HUES48 (cell line): Measurements from ENCODE around the gene SLC39A1.
"Not testable (repeated sequence)": the region's sequence is repeated elsewhere in the genome, so short reads cannot be mapped to it uniquely, and the experiment has no call there.

Experiments
- H3K27ac ChIP-seq: one replicate; pipeline ENCODE4 v1.7.0; 2013; ENCODE audit warnings: low read depth, low read length, inconsistent platforms
- H3K27me3 ChIP-seq: 2 replicates; pipeline ENCODE4 v1.6.1; 2013; ENCODE audit warnings: mild to moderate bottlenecking, low read length; ENCODE audit not compliant: control insufficient read depth, insufficient read depth
- H3K36me3 ChIP-seq: 2 replicates; pipeline ENCODE4 v1.6.1; 2013; ENCODE audit warnings: low read length; ENCODE audit not compliant: control insufficient read depth, insufficient read depth
- H3K4me1 ChIP-seq: 2 replicates; pipeline ENCODE4 v1.6.1; 2013; ENCODE audit warnings: mild to moderate bottlenecking, low read length; ENCODE audit not compliant: control insufficient read depth, insufficient read depth
- H3K4me3 ChIP-seq: 2 replicates; pipeline ENCODE4 v1.5.1; 2013; ENCODE audit warnings: mild to moderate bottlenecking, low read depth, low read length
- H3K9ac ChIP-seq: 2 replicates; pipeline ENCODE4 v1.6.1; 2013; ENCODE audit warnings: mild to moderate bottlenecking, low read depth, low read length, moderate library complexity
- H3K9me3 ChIP-seq: 2 replicates; pipeline ENCODE4 v1.6.1; 2013; ENCODE audit warnings: low read length; ENCODE audit not compliant: control insufficient read depth, insufficient read depth

The SLC39A1 gene

GRCh38 chr1:153963030-153963849 is at the start of gene SLC39A1:
SLC39A1 (minus strand) TSS chr1:153963537; CDS start chr1:153962715, 822 bp downstream.
- H3K9ac ChIP-seq, result peak within 1 kb of the TSS; percentile 90
- H3K9me3 ChIP-seq, result no peaks in the 10 kb centered on the region
- H3K36me3 ChIP-seq, result peaks cover 31% of the 10 kb centered on the region
- peak within 1 kb of the TSS; percentile 97 for H3K27ac ChIP-seq
- no peaks in the 10 kb centered on the region for H3K27me3 ChIP-seq
- H3K4me1 ChIP-seq, result peaks cover 37% of the 10 kb centered on the region
- H3K4me3 ChIP-seq, result peak within 1 kb of the TSS; percentile 93

- not testable (repeated sequence) for H3K9me3 ChIP-seq, H3K9ac ChIP-seq, H3K4me3 ChIP-seq, H3K27me3 ChIP-seq, H3K36me3 ChIP-seq, H3K27ac ChIP-seq, H3K4me1 ChIP-seq
Measured at GRCh38 chr1:154012543-154012942, 49.2 kb upstream of the SLC39A1 start.

- no peak overlapping the region for H3K9ac ChIP-seq
- H3K9me3 ChIP-seq, result no peaks in the 10 kb centered on the region
- no peak overlapping the region for H3K4me3 ChIP-seq
- no peaks in the 10 kb centered on the region for H3K4me1 ChIP-seq
- H3K27me3 ChIP-seq, result no peaks in the 10 kb centered on the region
- H3K27ac ChIP-seq, result no peak overlapping the region
- no peaks in the 10 kb centered on the region for H3K36me3 ChIP-seq
Measured at GRCh38 chr1:154012129-154012528, 48.8 kb upstream of the SLC39A1 start.

GRCh38 chr1:154006136-154006535 is 42.8 kb upstream of the SLC39A1 start:
- no peaks in the 10 kb centered on the region for H3K4me1 ChIP-seq
- H3K9me3 ChIP-seq, result no peaks in the 10 kb centered on the region
- H3K27ac ChIP-seq, result no peak overlapping the region
- H3K27me3 ChIP-seq, result no peaks in the 10 kb centered on the region
- H3K36me3 ChIP-seq, result no peaks in the 10 kb centered on the region
- no peak overlapping the region for H3K9ac ChIP-seq
- H3K4me3 ChIP-seq, result no peak overlapping the region

- Histone ChIP-seq H3K4me3 (no peak overlapping the region), H3K9me3 (no peaks in the 10 kb centered on the region), H3K27ac (no peak overlapping the region), H3K9ac (no peak overlapping the region), H3K4me1 (no peaks in the 10 kb centered on the region), H3K27me3 (no peaks in the 10 kb centered on the region), H3K36me3 (peaks cover 3% of the 10 kb centered on the region)
Measured at GRCh38 chr1:154000420-154000819, 37.1 kb upstream of the SLC39A1 start.

GRCh38 chr1:153996882-153997281 is 33.5 kb upstream of the SLC39A1 start:
- not testable (repeated sequence) for H3K27me3 ChIP-seq, H3K9ac ChIP-seq, H3K9me3 ChIP-seq, H3K27ac ChIP-seq, H3K4me1 ChIP-seq, H3K4me3 ChIP-seq
- H3K36me3 ChIP-seq, result peaks cover 37% of the 10 kb centered on the region

- H3K9ac ChIP-seq, result no peak overlapping the region
- H3K36me3 ChIP-seq, result peaks cover 46% of the 10 kb centered on the region
- H3K4me1 ChIP-seq, result peaks cover 7% of the 10 kb centered on the region
Measured at GRCh38 chr1:153995640-153996039, 32.3 kb upstream of the SLC39A1 start.

GRCh38 chr1:153995202-153995601 is 31.9 kb upstream of the SLC39A1 start:
- Histone ChIP-seq H3K9ac (no peak overlapping the region), H3K4me3 (no peak overlapping the region), H3K27me3 (no peaks in the 10 kb centered on the region), H3K36me3 (peaks cover 46% of the 10 kb centered on the region), H3K27ac (no peak overlapping the region), H3K4me1 (peaks cover 7% of the 10 kb centered on the region), H3K9me3 (no peaks in the 10 kb centered on the region)

More at GRCh38 chr1:153995640-153996039, 32.3 kb upstream of the SLC39A1 start:
- Histone ChIP-seq H3K27ac (no peak overlapping the region), H3K27me3 (no peaks in the 10 kb centered on the region), H3K9me3 (no peaks in the 10 kb centered on the region), H3K4me3 (no peak overlapping the region)

GRCh38 chr1:153991806-153992205 is 28.5 kb upstream of the SLC39A1 start:
- Histone ChIP-seq H3K9me3 (no peaks in the 10 kb centered on the region), H3K9ac (peak overlapping the region; percentile 99), H3K4me3 (peak overlapping the region; percentile 88), H3K27me3 (no peaks in the 10 kb centered on the region), H3K4me1 (peaks cover 9% of the 10 kb centered on the region), H3K27ac (peak overlapping the region; percentile 98), H3K36me3 (peaks cover 46% of the 10 kb centered on the region)

- peak overlapping the region; percentile 88 for H3K4me3 ChIP-seq
- H3K27me3 ChIP-seq, result no peaks in the 10 kb centered on the region
- no peaks in the 10 kb centered on the region for H3K9me3 ChIP-seq
- H3K9ac ChIP-seq, result peak overlapping the region; percentile 99
- H3K36me3 ChIP-seq, result peaks cover 46% of the 10 kb centered on the region
- peak overlapping the region; percentile 98 for H3K27ac ChIP-seq
- H3K4me1 ChIP-seq, result peaks cover 13% of the 10 kb centered on the region
Measured at GRCh38 chr1:153991151-153991630, 27.9 kb upstream of the SLC39A1 start.

GRCh38 chr1:153990468-153991150 is 27.3 kb upstream of the SLC39A1 start, which contains the start of gene RPS27:
RPS27 (plus strand) TSS chr1:153990762; CDS start chr1:153990797, 35 bp downstream.
- H3K4me3 ChIP-seq, result peak within 1 kb of the TSS; percentile 88
- peak within 1 kb of the TSS; percentile 99 for H3K9ac ChIP-seq
- no peaks in the 10 kb centered on the region for H3K27me3 ChIP-seq
- H3K9me3 ChIP-seq, result no peaks in the 10 kb centered on the region
- H3K36me3 ChIP-seq, result peaks cover 45% of the 10 kb centered on the region
- H3K4me1 ChIP-seq, result peaks cover 13% of the 10 kb centered on the region
- H3K27ac ChIP-seq, result peak within 1 kb of the TSS; percentile 98
